Stimulated activated CD4-positive, alpha-beta T cell treated with anti-CD3 and anti-CD28 coated beads, Interleukin-4, amount 100 ng/mL, for 1 hour (primary cell): Measurements from ENCODE around the gene RPS15A.

Experiments
- DNase-seq: peaks from one replicate; pipeline ENCODE4 v3.0.0-alpha.2; 2020

RPS15A gene

GRCh38 chr16:18789850-18790706 is at the start of gene RPS15A:
Gene RPS15A, minus strand, starts transcription at chr16:18790334. Its CDS starts 1,221 bp downstream, at chr16:18789113.
- DNase-seq = peak; percentile 88

- no peak for DNase-seq
Observed at GRCh38 chr16:18839555-18839954, 49.4 kb upstream of the RPS15A start.

GRCh38 chr16:18836702-18837101 is 46.6 kb upstream of the RPS15A start:
- DNase-seq = no peak

GRCh38 chr16:18834864-18835263 is 44.7 kb upstream of the RPS15A start:
- DNase-seq = no peak

GRCh38 chr16:18833707-18834505 is 43.8 kb upstream of the RPS15A start:
- DNase-seq = no peak

GRCh38 chr16:18832613-18833012 is 42.5 kb upstream of the RPS15A start:
- DNase-seq = no peak

GRCh38 chr16:18832006-18832405 is 41.9 kb upstream of the RPS15A start:
- no peak for DNase-seq

- no peak for DNase-seq
Observed at GRCh38 chr16:18829251-18829650, 39.1 kb upstream of the RPS15A start.

- DNase-seq = no peak
Observed at GRCh38 chr16:18827890-18828289, 37.8 kb upstream of the RPS15A start.

- DNase-seq = no peak
Observed at GRCh38 chr16:18816286-18816685, 26.2 kb upstream of the RPS15A start.

- DNase-seq = no peak
Observed at GRCh38 chr16:18811925-18812324, 21.8 kb upstream of the RPS15A start.

GRCh38 chr16:18809165-18809564 is 19.0 kb upstream of the RPS15A start:
- no peak for DNase-seq

- no peak for DNase-seq
Observed at GRCh38 chr16:18805257-18805773, 15.2 kb upstream of the RPS15A start.

GRCh38 chr16:18804540-18804939 is 14.4 kb upstream of the RPS15A start:
- DNase-seq = no peak

GRCh38 chr16:18803569-18804462 is 13.7 kb upstream of the RPS15A start:
- no peak for DNase-seq

- no peak for DNase-seq
Observed at GRCh38 chr16:18802767-18803343, 12.7 kb upstream of the RPS15A start.

GRCh38 chr16:18801145-18801972 is 11.2 kb upstream of the RPS15A start, which contains the start of gene ARL6IP1:
Gene ARL6IP1, minus strand, starts transcription at chr16:18801549. Its CDS starts 83 bp downstream, at chr16:18801466.
- DNase-seq = peak; percentile 98

- DNase-seq = no peak
Observed at GRCh38 chr16:18800775-18801144, 10.6 kb upstream of the RPS15A start.

GRCh38 chr16:18800293-18800692 is 10.2 kb upstream of the RPS15A start:
- no peak for DNase-seq

- no peak for DNase-seq
Observed at GRCh38 chr16:18799500-18799899, 9.4 kb upstream of the RPS15A start.

- no peak for DNase-seq
Observed at GRCh38 chr16:18797746-18798145, 7.6 kb upstream of the RPS15A start.
